HG03457 (cell line): ENCODE measurements around the gene ELAVL3.
"Not testable (repeated sequence)": the region's sequence is repeated elsewhere in the genome, so short reads cannot be mapped to it uniquely, and the experiment has no call there.

ENCODE experiments used
- ATAC-seq: cut with Tn5 transposase; IDR thresholded peaks from one replicate; pipeline ENCODE4 v1.9.1; 2021; ENCODE audit warnings: moderate number of reproducible peaks; ENCODE audit not compliant: unreplicated experiment

The ELAVL3 gene

DNA sequence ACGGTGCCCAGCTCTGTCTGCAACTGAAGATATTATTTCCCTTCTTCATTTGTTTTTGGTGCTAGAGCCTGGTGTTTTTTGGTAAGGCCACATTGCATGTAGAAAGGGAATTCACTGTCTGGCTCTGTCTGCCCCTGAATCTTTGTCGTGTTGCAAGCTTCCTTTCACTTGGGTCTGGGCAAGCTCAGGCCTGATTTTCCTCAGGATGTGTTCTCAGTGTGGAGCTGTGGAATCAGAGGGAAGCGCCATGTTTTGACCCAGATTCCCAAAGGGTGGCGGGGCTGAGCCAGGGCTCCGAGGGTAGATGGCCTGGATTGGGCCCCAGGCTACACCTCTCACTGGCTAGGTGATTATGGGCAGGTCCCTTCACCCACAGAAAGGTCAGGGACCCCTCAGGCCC lies 36.8 kb downstream of the ELAVL3 start:
- ATAC-seq: no peak

DNA sequence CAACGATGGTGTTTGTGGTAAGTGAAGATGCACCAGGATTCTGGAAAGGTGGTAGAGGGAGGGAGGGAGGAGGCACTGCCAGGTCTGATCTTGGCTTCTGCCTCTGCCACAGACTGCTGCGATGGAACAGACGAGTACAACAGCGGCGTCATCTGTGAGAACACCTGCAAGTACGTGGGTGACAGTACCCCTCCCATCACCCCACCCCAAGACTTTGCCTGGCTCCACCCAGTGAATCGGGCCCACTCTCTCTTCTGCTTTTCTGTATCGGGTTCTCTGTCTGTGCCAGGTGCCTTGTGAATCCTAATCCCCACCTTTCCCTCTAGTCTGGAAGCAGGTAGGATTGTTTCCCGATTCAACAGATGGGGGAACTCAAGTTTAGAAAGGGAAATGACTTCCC lies 42.9 kb downstream of the ELAVL3 start:
- ATAC-seq: no peak

DNA sequence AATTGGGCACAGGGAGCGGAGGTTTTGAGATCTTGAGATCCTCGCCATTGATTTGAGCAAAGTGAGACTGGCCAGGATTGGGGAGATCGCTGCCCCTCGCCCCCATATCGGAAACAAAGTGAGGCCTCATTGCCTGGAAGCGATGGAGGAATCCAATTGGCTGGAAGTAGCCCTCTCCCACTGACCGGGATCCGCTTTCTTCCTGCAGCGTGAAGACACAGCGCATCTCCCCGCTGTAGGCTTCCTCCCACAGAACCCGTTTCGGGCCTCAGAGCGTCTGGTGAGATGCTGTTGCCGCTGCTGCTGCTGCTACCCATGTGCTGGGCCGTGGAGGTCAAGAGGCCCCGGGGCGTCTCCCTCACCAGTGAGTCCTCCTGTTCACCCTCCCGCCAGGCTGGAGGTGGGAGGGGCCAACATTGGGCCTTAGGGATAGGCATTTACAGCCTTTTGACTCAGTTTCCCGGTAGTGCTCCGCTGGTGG lies 45.0 kb downstream of the ELAVL3 start:
- no peak for ATAC-seq

DNA sequence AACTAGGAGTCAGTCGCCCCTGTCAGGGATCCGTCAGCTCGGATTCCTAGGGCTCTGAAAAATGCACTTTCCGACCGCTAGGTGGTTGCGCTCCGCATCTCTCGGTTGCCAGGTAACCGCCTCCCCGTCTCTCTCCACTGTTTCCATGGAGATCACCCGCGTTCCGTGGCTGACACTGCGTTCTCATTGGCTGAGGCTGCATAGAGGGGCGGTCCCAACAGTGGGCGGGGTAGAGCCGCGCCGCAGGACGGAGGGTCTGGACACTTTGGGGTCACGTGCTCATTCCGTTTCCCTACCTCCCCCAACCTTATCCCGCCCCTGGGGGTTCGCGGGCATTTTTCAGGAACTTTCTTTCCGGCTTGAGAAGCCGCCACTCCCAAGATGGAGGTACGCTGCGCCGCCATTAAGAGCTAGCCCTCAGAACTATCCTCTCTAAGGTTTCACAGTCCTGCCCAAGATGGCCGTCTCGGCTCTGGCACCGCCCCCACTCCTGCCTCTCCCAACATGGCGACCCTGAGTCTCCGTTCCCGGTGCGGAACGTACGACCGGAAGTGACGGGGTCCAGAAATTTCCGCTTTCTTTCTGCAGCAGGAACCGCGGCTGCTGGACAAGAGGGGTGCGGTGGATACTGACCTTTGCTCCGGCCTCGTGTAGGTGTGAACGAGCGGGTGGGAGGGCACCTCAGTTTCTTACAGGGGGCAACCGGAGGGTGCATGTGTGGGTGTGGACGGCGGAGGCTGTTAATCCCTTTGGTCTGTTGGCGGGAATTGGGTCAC lies 45.6 kb downstream of the ELAVL3 start, which contains the start of the genes ODAD3 and PRKCSH:
TSS of gene ODAD3 (minus strand) at position 65 of the 776 bp plus-strand sequence. CDS start 105 bp downstream, outside the sequence.
TSS of gene PRKCSH (plus strand) at position 579 of the 776 bp plus-strand sequence. CDS start 483 bp downstream, outside the sequence.
- peak; percentile 79 for ATAC-seq

DNA sequence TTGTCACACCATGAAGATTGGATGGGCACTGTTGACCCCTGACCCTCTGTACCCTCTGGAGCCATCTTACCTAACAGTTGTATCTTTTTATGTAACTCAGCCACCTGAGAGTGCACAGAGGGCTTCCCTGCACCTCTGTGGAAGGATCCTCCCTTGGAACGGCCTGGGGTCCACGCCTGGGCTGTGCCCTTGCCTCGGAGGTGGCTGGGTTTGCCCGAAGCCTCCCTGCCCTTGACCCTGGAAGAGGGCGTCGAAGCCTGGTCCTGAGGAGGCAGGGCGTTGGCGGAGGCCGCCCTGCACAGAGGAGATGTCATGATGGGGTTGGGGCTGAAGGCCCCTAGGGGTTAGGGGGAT lies 46.2 kb downstream of the ELAVL3 start:
- peak; percentile 2 for ATAC-seq

DNA sequence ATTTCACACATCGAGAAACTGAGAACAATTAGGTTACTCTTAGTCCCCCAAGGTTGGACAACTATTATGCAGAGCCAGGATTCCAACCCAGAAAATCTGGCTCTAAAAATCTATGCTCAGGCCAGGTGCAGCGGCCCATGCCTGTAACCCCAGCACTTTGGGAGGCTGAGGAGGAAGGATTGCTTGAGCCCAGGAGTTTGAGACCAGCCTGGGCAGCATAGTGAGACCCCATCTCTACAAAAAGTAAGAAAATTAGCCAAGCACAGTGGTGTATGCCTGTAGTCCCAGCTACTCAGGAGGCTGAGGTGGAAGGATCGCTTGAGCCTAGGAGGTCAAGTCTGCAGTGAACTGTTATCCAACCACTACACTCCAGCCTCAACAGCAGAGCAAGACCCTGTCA lies 47.3 kb downstream of the ELAVL3 start:
- ATAC-seq: not testable (repeated sequence)

DNA sequence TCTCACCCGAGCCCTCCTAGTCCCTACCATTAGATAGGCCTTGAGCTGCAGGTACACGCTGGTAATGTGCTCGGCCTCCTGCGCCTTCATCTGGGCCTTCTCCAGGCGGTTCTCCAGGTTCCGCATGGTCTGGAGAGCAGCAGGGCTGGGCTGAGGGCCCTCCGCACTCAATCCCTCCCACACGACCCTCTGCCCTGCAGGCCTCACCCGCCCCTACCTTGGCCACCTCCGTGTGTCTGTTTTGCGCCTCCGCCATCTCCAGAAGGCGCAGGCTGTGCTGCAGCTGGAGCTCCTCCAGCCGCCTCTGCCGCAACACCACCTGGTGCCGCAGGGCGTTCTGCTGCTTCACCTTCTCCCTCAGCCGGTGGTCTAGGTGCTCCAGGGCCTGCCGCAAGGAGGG lies 54.2 kb downstream of the ELAVL3 start:
- ATAC-seq: no peak

DNA sequence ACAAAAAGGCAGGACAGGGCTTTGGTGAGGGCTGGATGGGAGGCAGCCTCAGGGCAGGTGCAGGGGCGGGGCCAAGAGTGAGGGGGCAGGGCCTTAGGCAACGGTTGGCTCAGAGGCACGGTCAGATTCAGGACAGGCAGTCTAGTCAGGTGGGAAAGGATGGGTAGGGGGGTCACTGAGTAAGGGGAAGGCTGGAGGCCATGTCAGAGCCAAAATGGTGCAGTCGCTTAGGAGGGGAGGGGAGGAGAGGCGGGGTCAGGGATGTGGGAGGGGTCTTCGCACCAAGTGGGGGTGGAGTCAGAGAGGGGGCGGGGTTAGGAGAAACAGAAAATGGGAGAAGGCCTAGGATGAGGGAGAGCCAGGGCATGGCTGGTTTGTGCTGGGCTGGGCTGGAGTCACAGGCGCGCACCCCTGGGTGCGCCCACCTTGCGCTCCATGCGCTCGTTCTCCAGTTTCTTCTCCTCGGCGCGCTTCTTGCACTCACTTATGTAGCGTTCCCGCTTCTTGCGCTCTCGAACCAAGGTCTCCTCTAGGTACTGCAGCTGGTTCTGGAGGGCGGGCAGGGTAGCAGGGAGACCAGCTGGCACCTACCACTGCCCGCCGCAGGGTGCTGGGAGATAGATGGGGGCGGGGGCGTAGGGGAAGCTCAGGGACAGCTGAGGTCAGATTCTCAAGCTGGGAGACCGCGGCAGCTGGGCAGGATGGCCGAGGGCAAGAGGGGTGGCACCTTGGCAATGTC lies 55.0 kb downstream of the ELAVL3 start:
- ATAC-seq: no peak

DNA sequence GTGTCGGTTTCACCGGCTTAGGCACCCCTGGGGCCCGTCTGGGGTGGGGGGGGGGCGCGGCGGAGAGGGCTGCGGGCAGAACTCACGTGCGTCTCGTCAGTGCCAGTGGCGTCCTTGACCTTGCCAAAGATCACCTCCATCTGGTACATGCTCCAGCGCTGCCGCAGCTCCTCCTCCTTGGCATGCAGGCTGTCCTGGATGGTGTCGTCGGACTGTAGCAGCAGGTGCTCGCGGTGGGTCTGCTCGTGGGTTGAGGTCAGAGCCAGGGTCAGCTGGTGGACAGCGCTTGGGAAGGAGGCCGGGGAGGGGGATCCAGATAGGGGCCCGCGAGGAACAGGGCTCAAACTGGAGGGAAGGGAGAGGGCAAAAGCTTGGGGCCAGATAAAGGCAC lies 57.1 kb downstream of the ELAVL3 start:
- ATAC-seq: no peak

DNA sequence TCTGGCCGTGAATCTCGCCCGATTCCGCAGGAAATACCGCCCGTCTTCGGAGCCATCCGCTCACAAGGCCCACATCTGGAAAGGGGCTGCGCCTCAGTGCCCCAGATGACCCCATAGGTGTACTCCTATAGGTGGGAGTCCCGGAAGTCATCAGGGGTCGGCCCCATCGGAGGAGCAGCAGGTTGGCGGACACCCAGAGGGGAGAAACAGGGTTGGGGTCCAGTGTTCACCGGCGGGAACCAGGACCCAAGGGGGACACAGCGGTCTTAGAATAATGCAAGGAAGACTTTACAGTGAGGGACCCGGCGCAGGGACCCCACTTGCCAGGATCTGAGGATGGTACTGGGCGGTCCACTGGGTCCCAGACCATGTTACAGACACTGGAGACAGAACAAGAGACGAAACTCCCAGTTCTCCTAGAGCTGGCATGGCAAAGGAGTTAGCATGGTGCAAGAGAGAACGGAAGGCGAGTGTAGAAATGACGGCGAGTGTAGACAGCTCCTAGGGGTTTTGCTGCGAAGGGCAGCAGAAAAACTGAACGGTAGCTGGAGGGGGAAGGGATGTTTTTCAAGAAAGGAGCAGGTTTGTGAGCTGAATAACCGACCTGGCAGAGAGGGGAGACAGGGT lies 57.6 kb downstream of the ELAVL3 start:
- no peak for ATAC-seq

DNA sequence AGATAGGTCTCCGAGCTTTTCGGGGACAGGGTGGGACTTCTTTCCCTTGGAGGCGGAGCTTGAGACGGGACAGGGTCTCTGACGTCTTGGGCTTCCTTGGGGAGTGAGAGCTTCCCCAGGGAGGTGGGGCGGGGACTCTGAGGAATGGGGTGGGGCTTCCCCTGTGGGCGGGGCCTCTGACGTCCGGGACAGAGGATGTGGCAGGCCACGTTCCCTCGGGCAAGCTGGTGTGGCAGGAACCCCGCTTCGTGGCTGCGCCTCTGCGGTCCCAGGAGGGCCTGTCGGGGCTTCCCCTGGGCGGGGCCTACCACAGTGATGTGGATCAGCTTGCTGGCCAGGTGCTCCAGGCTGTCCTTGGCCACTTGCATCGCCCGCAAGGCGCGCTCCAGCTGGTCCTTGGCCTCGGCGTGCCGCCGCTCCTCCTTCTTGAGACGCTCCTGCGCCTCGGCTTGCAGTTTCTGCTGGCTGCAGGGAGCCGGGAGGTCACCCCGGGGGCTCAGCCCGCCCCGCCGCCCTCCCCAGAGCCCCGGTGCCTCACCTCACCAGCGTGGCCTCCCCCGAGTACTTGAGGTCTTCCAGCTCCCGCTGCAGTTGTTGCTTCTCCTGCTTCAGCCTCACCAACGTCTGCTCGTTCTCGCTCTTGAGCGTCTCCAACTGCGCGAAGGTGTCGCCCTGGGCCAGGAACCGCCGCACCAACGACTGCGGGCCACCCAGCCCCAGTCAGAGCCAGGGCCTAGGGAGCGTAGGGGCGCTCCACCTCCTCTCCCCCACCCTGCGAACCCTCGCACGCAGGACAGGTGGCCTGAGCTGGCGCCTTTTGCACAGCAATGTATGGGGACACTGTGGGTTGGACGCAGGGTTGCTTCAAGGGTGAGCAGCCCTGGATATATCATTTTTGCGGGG lies 58.4 kb downstream of the ELAVL3 start:
- no peak for ATAC-seq

DNA sequence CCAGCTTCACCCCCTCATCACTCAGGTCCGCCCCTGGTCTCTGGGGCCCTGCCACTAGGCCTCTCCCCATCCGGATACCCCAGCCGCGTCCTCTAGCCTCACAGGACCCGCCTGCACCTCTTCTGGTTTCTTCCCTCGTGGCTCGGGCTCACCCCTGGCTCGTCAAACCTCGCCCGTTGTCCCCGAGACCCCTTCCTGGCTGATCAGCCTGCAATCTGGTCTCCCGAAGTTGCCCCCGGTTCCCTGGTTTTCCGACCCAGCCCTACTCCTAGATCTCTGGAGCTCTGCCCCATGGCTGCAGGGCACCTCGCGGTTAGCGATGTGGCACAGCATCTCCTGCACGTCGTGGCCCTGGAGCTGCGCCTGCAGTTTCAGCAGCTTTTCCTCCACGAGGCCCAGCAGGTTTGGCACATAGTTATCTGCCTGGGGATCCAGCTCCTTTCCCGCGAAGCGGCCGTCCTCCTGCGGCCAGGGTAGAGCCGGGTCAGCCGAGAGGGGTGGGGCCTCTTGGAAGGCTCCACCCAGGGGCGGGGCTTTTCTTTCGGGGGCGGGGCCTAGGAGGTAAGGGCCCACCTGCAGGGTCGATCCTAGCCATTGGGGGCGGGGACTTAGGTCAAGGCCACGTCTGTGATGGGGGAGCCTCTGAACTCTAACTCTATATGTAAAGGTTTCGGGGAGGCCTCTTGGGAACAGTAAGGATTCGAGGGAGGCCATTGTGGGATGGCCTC lies 59.3 kb downstream of the ELAVL3 start:
- ATAC-seq: no peak

DNA sequence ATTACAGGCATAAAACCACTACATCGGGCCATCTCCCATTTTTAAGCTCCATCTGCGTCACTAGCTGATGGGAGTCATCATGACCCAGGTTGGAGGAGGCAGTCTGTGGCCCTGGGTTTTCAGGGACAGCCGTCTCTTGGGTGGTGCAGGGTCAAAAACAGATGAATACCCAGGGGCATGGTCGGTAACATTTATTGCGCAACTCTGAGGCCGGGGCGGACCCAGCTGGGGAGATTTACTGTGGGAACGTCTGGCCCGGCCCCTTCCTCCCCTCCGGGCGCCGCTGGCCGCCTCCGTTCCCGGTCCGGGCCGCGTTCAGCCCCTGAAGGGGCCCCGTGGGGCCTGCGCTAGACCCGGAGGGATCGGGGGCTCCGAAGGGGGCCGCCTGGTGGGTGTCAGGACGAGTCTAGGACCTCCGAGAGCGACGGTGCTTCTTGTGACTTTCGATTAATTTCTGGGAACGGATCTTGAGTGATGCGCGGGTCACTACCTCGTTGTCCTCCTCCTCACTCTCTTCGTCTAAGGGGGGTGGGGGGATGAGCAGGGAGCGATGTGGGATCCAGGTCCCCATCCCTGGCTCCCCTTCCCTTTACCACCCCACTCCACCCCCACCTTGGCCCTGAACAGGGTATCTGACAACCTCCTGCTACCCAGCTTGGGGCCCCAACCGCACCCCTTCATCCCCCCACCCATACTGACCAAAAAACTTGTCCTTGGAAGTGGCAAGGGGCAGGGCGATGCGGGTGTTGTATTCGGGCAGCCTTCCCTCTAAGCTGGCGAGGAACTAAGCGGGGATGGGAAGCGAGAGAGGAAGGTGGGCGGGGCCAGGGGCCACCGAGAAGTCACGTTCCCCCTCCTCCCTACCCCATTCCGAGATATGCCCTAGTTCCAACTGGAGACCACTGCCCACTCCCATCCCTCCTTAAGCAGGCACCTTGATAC lies 60.1 kb downstream of the ELAVL3 start:
- ATAC-seq: no peak

DNA sequence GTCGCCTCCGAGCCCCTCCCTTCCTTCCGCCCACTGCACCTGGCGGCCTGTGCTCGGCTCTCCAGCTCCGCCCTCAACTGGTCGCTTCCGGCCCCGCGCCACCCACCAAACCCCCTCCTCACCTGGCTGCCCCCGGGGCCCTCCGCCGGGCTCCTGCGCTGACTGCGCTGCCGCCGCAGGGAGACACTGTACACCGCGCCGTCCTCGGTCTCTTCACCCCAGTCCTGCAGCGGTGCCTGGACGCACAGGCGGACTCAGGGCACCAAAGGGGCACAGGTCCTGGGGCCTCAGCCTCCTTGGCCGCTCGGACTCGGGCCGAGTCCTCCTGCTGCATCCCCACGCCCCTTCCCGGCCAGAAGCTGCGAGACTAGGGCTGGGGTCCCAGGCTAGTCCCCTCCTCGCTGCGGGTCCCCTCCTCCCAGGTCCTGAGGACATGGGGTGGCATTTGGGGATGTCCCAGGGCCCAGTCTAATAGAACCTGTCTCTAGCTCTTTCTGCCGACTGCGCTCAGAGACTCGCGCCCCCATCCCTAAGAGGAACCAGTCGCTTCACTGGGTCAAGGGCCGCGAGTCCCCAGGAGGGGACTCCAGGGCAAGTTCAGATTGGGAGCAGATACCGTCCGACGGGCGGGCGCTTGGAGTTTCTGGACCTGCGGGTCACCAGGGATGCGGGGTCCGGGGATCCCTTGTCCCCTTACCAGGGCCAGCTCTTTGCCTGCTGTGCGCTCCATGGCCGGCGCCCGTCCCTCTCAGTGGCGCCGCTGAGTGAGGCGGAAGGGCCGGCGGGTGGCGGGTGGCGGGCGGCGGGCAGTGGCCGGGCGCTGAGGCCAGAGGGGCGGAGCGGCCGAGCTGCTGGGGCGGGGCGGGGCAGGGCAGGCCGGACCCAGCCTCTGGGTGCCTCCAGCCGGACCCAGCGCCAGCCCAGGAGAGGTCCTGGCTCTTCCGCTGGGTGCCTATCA lies 62.0 kb downstream of the ELAVL3 start, which contains the start of gene RGL3:
TSS of gene RGL3 (minus strand) at position 766 of the 958 bp plus-strand sequence. CDS start at position 730, 36 bp downstream.
- ATAC-seq: no peak

DNA sequence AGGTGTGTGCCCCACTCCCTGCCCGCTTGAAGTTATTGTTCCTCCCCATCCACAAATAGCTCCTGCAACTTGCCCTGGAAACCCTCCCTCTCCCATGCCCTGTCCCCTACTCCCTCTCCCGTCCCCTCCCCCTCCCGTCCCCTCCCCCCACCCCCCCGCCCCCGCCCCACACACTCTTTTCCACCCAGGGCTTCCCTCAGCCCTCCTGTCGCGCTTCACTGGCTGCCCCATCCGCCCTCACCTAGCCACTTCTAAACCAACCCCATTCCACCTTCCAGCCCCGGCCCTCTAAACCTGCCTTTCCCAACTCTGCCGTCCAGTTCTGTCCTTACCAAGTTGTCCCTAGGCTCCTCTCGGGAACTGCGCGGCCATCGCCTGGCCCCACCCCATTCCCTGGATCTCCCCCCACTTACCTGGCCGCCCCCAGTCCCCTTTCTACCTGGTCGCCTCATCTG lies 62.7 kb downstream of the ELAVL3 start:
- ATAC-seq: no peak

DNA sequence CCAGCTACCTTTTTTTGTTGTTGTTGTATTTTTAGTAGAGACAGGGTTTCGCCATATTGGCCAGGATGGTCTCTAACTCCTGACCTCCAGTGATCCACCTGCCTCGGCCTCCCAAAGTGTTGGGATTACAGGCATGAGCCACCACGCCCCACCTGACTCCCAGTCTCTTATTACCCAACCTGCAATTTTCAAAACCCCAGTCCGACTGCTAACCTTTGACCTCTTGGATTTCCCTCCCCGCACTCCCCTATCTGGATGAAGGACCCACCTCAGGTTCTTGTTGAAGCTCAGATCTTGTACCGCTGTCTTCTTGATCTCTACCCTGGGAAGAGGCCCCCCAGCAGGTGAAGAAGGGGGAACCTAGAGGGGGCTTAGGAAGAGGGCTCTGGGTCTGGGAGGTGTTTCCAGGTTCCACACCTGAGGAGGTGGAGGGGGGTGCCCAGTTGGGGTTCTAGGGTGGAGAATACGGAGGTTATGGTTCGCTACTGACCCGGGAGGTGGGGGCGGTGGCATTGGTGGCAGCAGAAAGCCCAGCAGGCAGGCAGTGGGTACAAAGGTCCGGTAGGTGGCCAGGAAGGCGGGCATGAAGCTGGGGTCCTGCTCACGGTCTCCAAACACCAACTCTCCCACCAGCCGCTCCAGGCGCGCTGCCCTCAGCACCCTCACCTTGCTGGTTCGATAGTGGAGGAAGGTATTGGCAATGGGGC lies 64.3 kb downstream of the ELAVL3 start:
- no peak for ATAC-seq

DNA sequence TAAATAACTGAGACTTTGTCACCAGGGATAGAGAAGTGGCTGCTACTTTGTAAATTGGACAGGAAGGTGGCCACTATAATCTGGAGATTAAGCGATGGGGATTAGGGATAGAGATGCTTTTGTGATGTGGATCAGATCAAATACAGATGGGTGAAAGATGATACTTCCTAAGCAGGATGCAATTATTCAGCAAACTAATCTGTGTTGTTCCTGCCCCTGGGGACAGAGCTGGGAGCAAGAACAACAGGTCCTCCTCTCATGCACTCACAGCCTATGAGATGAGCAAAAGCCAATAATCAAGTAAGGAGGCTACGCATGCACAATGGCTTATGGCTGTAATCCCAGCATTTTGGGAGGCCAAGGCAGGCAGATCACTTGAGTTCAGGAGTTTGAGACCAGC lies 66.3 kb downstream of the ELAVL3 start:
- ATAC-seq: no peak
